Measurements from ENCODE around the gene AASS.
"Not testable (repeated sequence)": the region's sequence is repeated elsewhere in the genome, so short reads cannot be mapped to it uniquely, and the experiment has no call there.

The AASS gene

GRCh38 chr7:122143751-122144711, at the start of gene AASS:
Gene AASS, minus strand, starts transcription at chr7:122144249. Its CDS starts 10,523 bp downstream, at chr7:122133726.
- peak; percentile 87 to 88 for DNase-seq (ENCODE audit: low read depth in 2 of 2)

- no peak for DNase-seq (ENCODE audit: low read depth in 2 of 2)
Measured at GRCh38 chr7:122188785-122189184, 44.7 kb upstream of the AASS start.

- DNase-seq (ENCODE audit: low read depth in 2 of 2) = no peak
Measured at GRCh38 chr7:122183106-122183505, 39.1 kb upstream of the AASS start.

GRCh38 chr7:122182081-122182480, 38.0 kb upstream of the AASS start:
- no peak for DNase-seq (ENCODE audit: low read depth in 2 of 2)

GRCh38 chr7:122172144-122172543, 28.1 kb upstream of the AASS start:
- not testable (repeated sequence) for DNase-seq (ENCODE audit: low read depth in 2 of 2)

GRCh38 chr7:122166740-122167139, 22.7 kb upstream of the AASS start:
- DNase-seq (ENCODE audit: low read depth in 2 of 2) = peak; percentile 17 to 30

- DNase-seq (ENCODE audit: low read depth in 2 of 2) = no peak
Measured at GRCh38 chr7:122166275-122166674, 22.2 kb upstream of the AASS start.

GRCh38 chr7:122161628-122162027, 17.6 kb upstream of the AASS start:
- no peak for DNase-seq (ENCODE audit: low read depth in 2 of 2)

- no peak for DNase-seq (ENCODE audit: low read depth in 2 of 2)
Measured at GRCh38 chr7:122155566-122155965, 11.5 kb upstream of the AASS start.

GRCh38 chr7:122148878-122149277, 4.8 kb upstream of the AASS start:
- no peak for DNase-seq (ENCODE audit: low read depth in 2 of 2)

GRCh38 chr7:122148081-122148480, 4.0 kb upstream of the AASS start:
- no peak for DNase-seq (ENCODE audit: low read depth in 2 of 2)

- DNase-seq (ENCODE audit: low read depth in 2 of 2) = no peak
Measured at GRCh38 chr7:122145937-122146645, 2.0 kb upstream of the AASS start.

- no peak for DNase-seq (ENCODE audit: low read depth in 2 of 2)
Measured at GRCh38 chr7:122143376-122143750, 686 bp downstream of the AASS start.

- no peak for DNase-seq (ENCODE audit: low read depth in 2 of 2)
Measured at GRCh38 chr7:122140918-122141317, 3.1 kb downstream of the AASS start.

- DNase-seq (ENCODE audit: low read depth in 2 of 2) = peak; percentile 84 to 86
Measured at GRCh38 chr7:122137251-122138077, 6.6 kb downstream of the AASS start.

- no peak for DNase-seq (ENCODE audit: low read depth in 2 of 2)
Measured at GRCh38 chr7:122136639-122137245, 7.3 kb downstream of the AASS start.

GRCh38 chr7:122136078-122136477, 8.0 kb downstream of the AASS start:
- DNase-seq (ENCODE audit: low read depth in 2 of 2) = no peak

- DNase-seq (ENCODE audit: low read depth in 2 of 2) = no peak
Measured at GRCh38 chr7:122135275-122135674, 8.8 kb downstream of the AASS start.

GRCh38 chr7:122134793-122135192, 9.3 kb downstream of the AASS start:
- DNase-seq (ENCODE audit: low read depth in 2 of 2) = not testable (repeated sequence)

GRCh38 chr7:122133477-122133876, 10.6 kb downstream of the AASS start:
- DNase-seq (ENCODE audit: low read depth in 2 of 2) = no peak

- DNase-seq (ENCODE audit: low read depth in 2 of 2) = peak; percentile 37
Measured at GRCh38 chr7:122132341-122132740, 11.7 kb downstream of the AASS start.
